ENCODE results near the gene PLEKHA8.

GRCh38 chr7:30019387-30019786, 8.8 kb upstream of the PLEKHA8 start:
- TF ChIP-seq CTCF (IDR thresholded peaks at IDR 0.05; ENCODE audit: control extremely low read depth in 1 of 3, insufficient read depth in 1 of 3, low read depth in 1 of 3, low read length in 3 of 3) (no peak), POLR2AphosphoS5 (IDR thresholded peaks at IDR 0.05; ENCODE audit: low read depth, low read length) (no peak), SIRT6 (IDR thresholded peaks at IDR 0.05; ENCODE audit: low read length) (no peak), CREB1 (IDR thresholded peaks at IDR 0.05) (no peak), RFX5 (IDR thresholded peaks at IDR 0.05; ENCODE audit: borderline replicate concordance, low read depth, low read length) (no peak), RAD21 (IDR thresholded peaks at IDR 0.05 in 1 of 2, conservative IDR thresholded peaks at IDR 0.05 in 1 of 2; ENCODE audit: low read depth in 2 of 2, low read length in 2 of 2) (no peak), YY1 (IDR thresholded peaks at IDR 0.05; ENCODE audit: low read depth, low read length) (no peak), CEBPB (IDR thresholded peaks at IDR 0.05; ENCODE audit: low read depth, low read length) (no peak)
